HCT116 (cell line): ENCODE measurements around the gene SOCS3.

Source experiments
- CBX3 ChIP-seq: IDR thresholded peaks from 2 replicates; pipeline ENCODE4 v1.6.1; 2012; ENCODE audit warnings: low read depth
- CEBPB ChIP-seq: IDR thresholded peaks from 2 replicates; pipeline ENCODE4 v1.6.1; 2012; ENCODE audit warnings: low read depth
- ELF1 ChIP-seq: IDR thresholded peaks from 2 replicates; pipeline ENCODE4 v1.6.1; 2012; ENCODE audit warnings: low read depth, borderline replicate concordance
- FOSL1 ChIP-seq: IDR thresholded peaks from 2 replicates; pipeline ENCODE4 v1.6.1; 2012; ENCODE audit warnings: low read depth
- POLR2A ChIP-seq: IDR thresholded peaks from 2 replicates; pipeline ENCODE4 v1.7.0; 2011; ENCODE audit warnings: borderline replicate concordance; ENCODE audit not compliant: insufficient read depth, insufficient read length; ENCODE audit errors: extremely low read depth
- TCF7L2 ChIP-seq: IDR thresholded peaks from 2 replicates; pipeline ENCODE4 v1.7.0; 2011; ENCODE audit warnings: borderline replicate concordance, inconsistent platforms; ENCODE audit not compliant: insufficient read depth, insufficient read length; ENCODE audit errors: extremely low read depth
- TF ChIP-seq, protein P1 (sequence below), 3 experiments: fragments of 200-600 bp in 1 of 3; sonication (generic) in 1 of 3; IDR thresholded peaks in 2 of 3; conservative IDR thresholded peaks in 1 of 3; 2 replicates each; pipeline ENCODE4 v1.5.1; 2012 to 2017; ENCODE audit warnings: low read depth in 2 of 3, low read length in 2 of 3, antibody characterized with exemption in 1 of 3, borderline replicate concordance in 1 of 3, control low read depth in 1 of 3, mild to moderate bottlenecking in 1 of 3, mixed read lengths in 1 of 3, mixed run types in 1 of 3, moderate library complexity in 1 of 3; ENCODE audit not compliant: insufficient read depth in 1 of 3
- TF ChIP-seq, protein P2 (sequence below): IDR thresholded peaks from 2 replicates; pipeline ENCODE4 v1.6.1; 2012; ENCODE audit warnings: low read depth

DNA sequence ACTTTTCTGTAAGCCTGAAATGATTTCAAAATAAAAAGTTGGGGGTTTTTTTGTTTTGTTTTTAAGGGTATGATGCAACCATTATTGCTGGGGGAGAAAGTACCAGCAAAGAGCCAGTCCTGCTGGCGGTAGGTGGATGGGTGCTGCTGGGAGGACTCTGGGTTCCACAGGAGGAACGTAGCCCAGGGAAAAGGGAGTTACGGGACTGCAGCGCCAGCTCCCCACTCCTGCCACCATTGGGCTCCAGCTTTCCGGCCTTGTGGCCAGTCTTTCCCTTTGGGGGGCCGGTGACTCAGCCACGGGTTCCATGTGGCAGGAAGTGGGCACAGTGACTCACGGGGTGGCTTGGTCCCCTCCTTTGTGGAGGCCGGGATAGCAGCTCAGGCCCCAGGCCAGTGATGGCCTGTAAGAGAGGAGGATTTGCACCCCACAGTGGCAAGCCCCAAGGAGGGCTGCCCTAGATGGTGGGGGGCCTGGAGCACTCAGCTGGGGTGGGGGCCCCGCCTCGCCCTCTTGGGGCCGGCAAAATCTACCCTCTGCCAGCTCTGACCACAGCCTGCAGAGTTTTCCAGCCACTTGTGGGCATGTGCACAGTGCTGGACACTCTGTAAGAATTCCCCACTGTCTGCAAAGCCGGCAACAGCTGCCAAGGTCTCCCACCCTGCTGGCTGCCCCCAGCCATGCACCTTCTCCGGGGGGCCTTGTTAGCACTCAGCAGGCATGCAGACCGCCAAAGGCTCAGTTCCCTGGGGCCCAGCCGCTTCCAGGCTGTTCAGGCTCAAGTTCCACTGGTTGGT is 30.4 kb downstream of the SOCS3 start:
- no peak for TF ChIP-seq POLR2A
- TF ChIP-seq ELF1, result no peak
- no peak for TF ChIP-seq TCF7L2
- TF ChIP-seq, protein P1, sequence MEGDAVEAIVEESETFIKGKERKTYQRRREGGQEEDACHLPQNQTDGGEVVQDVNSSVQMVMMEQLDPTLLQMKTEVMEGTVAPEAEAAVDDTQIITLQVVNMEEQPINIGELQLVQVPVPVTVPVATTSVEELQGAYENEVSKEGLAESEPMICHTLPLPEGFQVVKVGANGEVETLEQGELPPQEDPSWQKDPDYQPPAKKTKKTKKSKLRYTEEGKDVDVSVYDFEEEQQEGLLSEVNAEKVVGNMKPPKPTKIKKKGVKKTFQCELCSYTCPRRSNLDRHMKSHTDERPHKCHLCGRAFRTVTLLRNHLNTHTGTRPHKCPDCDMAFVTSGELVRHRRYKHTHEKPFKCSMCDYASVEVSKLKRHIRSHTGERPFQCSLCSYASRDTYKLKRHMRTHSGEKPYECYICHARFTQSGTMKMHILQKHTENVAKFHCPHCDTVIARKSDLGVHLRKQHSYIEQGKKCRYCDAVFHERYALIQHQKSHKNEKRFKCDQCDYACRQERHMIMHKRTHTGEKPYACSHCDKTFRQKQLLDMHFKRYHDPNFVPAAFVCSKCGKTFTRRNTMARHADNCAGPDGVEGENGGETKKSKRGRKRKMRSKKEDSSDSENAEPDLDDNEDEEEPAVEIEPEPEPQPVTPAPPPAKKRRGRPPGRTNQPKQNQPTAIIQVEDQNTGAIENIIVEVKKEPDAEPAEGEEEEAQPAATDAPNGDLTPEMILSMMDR (IDR thresholded peaks at IDR 0.05 in 2 of 3, conservative IDR thresholded peaks at IDR 0.05 in 1 of 3; ENCODE audit: borderline replicate concordance in 1 of 3, insufficient read depth in 1 of 3, low read depth in 2 of 3, low read length in 2 of 3), result no peak; a peak in 1 of 6 replicates
- TF ChIP-seq CEBPB, result no peak
- TF ChIP-seq FOSL1, result peak; percentile 99
- peak; percentile 65; the same call in 1 of the 2 replicates for TF ChIP-seq CBX3
- TF ChIP-seq, protein P2, sequence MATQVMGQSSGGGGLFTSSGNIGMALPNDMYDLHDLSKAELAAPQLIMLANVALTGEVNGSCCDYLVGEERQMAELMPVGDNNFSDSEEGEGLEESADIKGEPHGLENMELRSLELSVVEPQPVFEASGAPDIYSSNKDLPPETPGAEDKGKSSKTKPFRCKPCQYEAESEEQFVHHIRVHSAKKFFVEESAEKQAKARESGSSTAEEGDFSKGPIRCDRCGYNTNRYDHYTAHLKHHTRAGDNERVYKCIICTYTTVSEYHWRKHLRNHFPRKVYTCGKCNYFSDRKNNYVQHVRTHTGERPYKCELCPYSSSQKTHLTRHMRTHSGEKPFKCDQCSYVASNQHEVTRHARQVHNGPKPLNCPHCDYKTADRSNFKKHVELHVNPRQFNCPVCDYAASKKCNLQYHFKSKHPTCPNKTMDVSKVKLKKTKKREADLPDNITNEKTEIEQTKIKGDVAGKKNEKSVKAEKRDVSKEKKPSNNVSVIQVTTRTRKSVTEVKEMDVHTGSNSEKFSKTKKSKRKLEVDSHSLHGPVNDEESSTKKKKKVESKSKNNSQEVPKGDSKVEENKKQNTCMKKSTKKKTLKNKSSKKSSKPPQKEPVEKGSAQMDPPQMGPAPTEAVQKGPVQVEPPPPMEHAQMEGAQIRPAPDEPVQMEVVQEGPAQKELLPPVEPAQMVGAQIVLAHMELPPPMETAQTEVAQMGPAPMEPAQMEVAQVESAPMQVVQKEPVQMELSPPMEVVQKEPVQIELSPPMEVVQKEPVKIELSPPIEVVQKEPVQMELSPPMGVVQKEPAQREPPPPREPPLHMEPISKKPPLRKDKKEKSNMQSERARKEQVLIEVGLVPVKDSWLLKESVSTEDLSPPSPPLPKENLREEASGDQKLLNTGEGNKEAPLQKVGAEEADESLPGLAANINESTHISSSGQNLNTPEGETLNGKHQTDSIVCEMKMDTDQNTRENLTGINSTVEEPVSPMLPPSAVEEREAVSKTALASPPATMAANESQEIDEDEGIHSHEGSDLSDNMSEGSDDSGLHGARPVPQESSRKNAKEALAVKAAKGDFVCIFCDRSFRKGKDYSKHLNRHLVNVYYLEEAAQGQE, result no peak
